Gastrocnemius medialis (tissue), 4 donors: ENCODE measurements around the gene NDUFB5.
A peak's percentile ranks its signal among the peaks of the same experiment; 100 is the strongest.

Source experiments
- CTCF ChIP-seq, 5 experiments: fragments of 450-650 bp in 3 of 5; fragments of 200-600 bp in 2 of 5; sonication (generic) in 2 of 5; IDR thresholded peaks in 4 of 5; conservative IDR thresholded peaks in 1 of 5; 1 replicate in 4 of 5; 2 replicates in 1 of 5; pipeline ENCODE4 v1.5.1; 2016 to 2019; ENCODE audit warnings: antibody characterized with exemption in 5 of 5, mild to moderate bottlenecking in 3 of 5, moderate library complexity in 3 of 5
- POLR2A ChIP-seq, 2 donors: fragments of 450-650 bp; IDR thresholded peaks; one replicate each; pipeline ENCODE4 v1.6.1; 2017; ENCODE audit warnings: antibody characterized with exemption in 2 of 2, mild to moderate bottlenecking in 2 of 2, moderate library complexity in 2 of 2

DNA sequence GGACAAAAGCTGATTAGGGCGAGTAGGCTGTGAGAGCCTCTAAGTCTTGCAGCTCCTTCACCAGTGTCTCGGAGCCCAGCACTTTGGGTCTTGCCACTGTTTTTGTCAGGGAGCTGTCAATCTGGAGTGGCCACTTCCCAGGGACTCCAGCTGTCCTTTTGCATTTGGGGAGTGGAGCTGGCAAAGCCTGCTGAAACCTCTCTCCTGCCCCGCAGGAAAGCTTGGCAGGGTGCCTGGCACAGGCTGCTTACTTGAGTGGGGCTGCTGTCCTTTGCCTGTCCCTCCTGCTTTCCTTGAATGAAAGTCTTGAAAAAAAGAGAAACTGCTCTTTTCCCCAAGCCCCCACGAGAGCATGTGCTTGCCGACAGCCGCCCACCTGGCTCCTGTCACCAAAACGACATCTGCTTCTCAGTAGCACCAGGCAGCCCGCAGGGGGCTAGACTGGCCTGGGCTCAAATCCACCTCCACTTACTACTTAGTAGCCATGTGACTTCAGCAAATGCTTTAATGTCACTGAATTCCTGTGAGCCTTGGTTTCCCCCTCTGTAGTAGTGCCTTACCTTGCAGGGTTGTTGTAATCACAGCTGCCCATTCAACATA lies 61.9 kb downstream of the NDUFB5 start:
- no peak for TF ChIP-seq CTCF (IDR thresholded peaks at IDR 0.05 in 4 of 5, conservative IDR thresholded peaks at IDR 0.05 in 1 of 5)
- peak in 1 of 2 donors; percentile 35 for TF ChIP-seq POLR2A (IDR thresholded peaks at IDR 0.05)
